Lung (tissue), 12 donors: ENCODE data around the gene PABPN1L. TPM values are rescaled to one million over a fixed set of nuclear protein-coding genes. Genes with fewer than 3 reads are reported as not detected.

Source experiments
- ATAC-seq: fragments of 200-7000 bp; cut with Tn5 transposase; one replicate; pipeline ENCODE4 v1.9.1; 2020; ENCODE audit warnings: moderate number of reproducible peaks; ENCODE audit not compliant: insufficient read depth, low FRiP score
- DNase-seq, 3 donors: peaks; one replicate each; pipeline ENCODE4 v3.0.0-alpha.2; 2013 to 2017
- H3K27ac ChIP-seq, 2 donors: one replicate each; pipeline ENCODE4 v1.5.1; 2013; ENCODE audit warnings: mild to moderate bottlenecking in 2 of 2, moderate library complexity in 2 of 2, control low read depth in 1 of 2, inconsistent platforms in 1 of 2, low read depth in 1 of 2, low read length in 1 of 2
- H3K27me3 ChIP-seq, 3 donors: one replicate each; pipeline ENCODE4 v1.5.1; 2013; ENCODE audit warnings: low read length in 2 of 3; ENCODE audit not compliant: control insufficient read depth in 3 of 3, insufficient read depth in 3 of 3
- H3K36me3 ChIP-seq, 4 donors: one replicate each; pipeline ENCODE4 v1.5.1; 2013; ENCODE audit warnings: low read length in 4 of 4, mild to moderate bottlenecking in 1 of 4, moderate library complexity in 1 of 4; ENCODE audit not compliant: control insufficient read depth in 4 of 4, insufficient read depth in 4 of 4
- H3K4me1 ChIP-seq, 5 donors: one replicate each; pipeline ENCODE4 v1.5.1; 2013; ENCODE audit warnings: low read length in 5 of 5, mild to moderate bottlenecking in 2 of 5, moderate library complexity in 1 of 5; ENCODE audit not compliant: control insufficient read depth in 5 of 5, insufficient read depth in 5 of 5
- H3K4me3 ChIP-seq: one replicate; pipeline ENCODE4 v1.5.1; 2013; ENCODE audit warnings: mild to moderate bottlenecking, control low read depth, moderate library complexity
- H3K9ac ChIP-seq, 2 donors: one replicate each; pipeline ENCODE4 v1.5.1; 2013; ENCODE audit warnings: low read length in 2 of 2, control low read depth in 1 of 2; ENCODE audit not compliant: insufficient read depth in 1 of 2
- H3K9me3 ChIP-seq, 4 donors: one replicate each; pipeline ENCODE4 v1.5.1; 2013; ENCODE audit warnings: low read length in 3 of 4, mild to moderate bottlenecking in 1 of 4, moderate library complexity in 1 of 4; ENCODE audit not compliant: control insufficient read depth in 4 of 4, insufficient read depth in 3 of 4
- WGBS, 2 donors: extraction: QIAGEN DNeasy Blood & Tissue Kit; methylation state at CpG; one replicate each; pipeline ENCODE4 v1.1.7; 2013; 5-methylcytosine and 5-hydroxymethylcytosine counted together
- polyA plus RNA-seq, 2 donors: library from polyadenylated mRNA; stranded (reverse); fragments of 200-250 nt; gene quantifications; one replicate each; pipeline ENCODE4 v1.2.1, GENCODE V29; 2013
- total RNA-seq, 2 donors: library from RNA; depleted of rRNA in 1 of 2; stranded (reverse); fragments of >200 nt in 1 of 2; gene quantifications; one replicate each; pipeline ENCODE4 v1.2.1, GENCODE V29; 2014 to 2021
- TF ChIP-seq, protein P1 (sequence below): IDR thresholded peaks from 2 replicates; pipeline ENCODE4 v1.5.1; 2012; ENCODE audit warnings: mild to moderate bottlenecking; ENCODE audit errors: control extremely low read depth, extremely low read depth
- donor health status: control.
- donor health status: control.
- donor health status: Bipolar disorder and iron deficiency.
- donor health status: healthy.
- donor health status: DM: yes; HTN: yes; CAD: no.

Gene PABPN1L
- total and polyA plus RNA-seq, 4 donors: 0.03 to 0.22 TPM; not detected in 2

DNA sequence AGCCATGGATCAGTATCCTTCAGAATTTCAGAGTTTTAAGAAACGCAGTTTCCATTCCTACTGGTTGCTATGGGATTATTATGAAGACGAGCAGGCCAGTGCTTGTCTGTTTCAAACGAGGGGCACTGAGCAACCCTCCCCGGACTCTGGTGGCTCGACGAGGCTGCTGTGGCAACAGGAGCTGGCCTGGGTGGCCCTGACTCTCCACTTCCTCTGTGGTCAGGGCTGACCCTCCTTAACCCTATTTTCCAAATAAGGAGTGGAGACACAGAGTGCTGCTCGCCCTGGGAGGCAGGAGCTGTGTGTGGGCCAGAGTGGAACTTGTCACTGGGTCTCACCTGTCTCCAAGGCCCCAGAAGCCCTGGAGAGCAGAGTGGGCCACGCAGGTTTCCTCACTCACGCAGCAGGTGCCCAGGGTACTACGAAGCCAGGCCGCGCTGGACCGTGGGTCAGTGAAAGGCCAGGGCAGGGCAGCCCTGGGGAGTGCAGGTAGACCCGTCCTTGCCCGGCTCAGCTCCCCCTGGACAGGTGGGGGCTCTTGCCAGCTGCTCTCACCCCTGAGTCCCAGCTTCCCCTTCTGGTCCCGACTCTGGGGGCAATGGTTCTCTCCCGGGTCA is 13.0 kb downstream of the PABPN1L start:
- no peak for ATAC-seq
- no peak for DNase-seq
- WGBS, 2 donors: 68 to 77% methylated on average over 17 of the region's 17 CpGs
- H3K9me3 ChIP-seq: no peaks in the 10 kb centered on the region
- no peak overlapping the region for H3K27ac ChIP-seq
- H3K4me1 ChIP-seq: peaks cover 0 to 16% (median 7%) of the 10 kb centered on the region in 5 donors
- TF ChIP-seq, protein P1, sequence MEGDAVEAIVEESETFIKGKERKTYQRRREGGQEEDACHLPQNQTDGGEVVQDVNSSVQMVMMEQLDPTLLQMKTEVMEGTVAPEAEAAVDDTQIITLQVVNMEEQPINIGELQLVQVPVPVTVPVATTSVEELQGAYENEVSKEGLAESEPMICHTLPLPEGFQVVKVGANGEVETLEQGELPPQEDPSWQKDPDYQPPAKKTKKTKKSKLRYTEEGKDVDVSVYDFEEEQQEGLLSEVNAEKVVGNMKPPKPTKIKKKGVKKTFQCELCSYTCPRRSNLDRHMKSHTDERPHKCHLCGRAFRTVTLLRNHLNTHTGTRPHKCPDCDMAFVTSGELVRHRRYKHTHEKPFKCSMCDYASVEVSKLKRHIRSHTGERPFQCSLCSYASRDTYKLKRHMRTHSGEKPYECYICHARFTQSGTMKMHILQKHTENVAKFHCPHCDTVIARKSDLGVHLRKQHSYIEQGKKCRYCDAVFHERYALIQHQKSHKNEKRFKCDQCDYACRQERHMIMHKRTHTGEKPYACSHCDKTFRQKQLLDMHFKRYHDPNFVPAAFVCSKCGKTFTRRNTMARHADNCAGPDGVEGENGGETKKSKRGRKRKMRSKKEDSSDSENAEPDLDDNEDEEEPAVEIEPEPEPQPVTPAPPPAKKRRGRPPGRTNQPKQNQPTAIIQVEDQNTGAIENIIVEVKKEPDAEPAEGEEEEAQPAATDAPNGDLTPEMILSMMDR: no peak
- H3K9ac ChIP-seq: no peak overlapping the region
- H3K36me3 ChIP-seq: peaks cover 0 to 19% (median under 1%) of the 10 kb centered on the region in 4 donors
- H3K27me3 ChIP-seq: no peaks in the 10 kb centered on the region
- no peak overlapping the region for H3K4me3 ChIP-seq

DNA sequence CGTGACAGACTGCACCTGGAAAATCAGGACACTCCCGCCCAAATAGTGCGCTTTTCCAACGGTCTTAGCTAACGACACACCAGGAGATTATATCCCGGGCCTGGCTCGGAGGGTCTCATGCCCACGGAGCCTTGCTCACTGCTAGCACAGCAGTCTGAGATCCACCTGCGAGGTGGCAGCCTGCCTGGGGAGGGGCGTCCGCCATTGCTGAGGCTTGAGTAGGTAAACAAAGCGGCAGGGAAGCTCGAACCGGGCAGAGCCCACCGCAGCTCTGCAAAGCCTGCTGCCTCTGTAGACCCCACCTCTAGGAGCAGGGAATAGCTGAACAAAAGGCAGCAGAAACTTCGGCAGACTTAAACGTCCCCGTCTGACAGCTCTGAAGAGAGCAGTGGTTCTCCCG is 14.8 kb downstream of the PABPN1L start:
- Histone ChIP-seq H3K27me3 (no peaks in the 10 kb centered on the region), H3K9ac (no peak overlapping the region), H3K4me3 (no peak overlapping the region), H3K9me3 (no peaks in the 10 kb centered on the region), H3K36me3 (peaks cover 0 to 24% (median 0%) of the 10 kb centered on the region in 4 donors), H3K4me1 (peaks cover 0 to 11% (median 0%) of the 10 kb centered on the region in 5 donors), H3K27ac (no peak overlapping the region)
- no peak for DNase-seq
- WGBS, 2 donors: 89 to 95% methylated on average over 19 of the region's 19 CpGs
- TF ChIP-seq, protein P1: no peak
- ATAC-seq: no peak

DNA sequence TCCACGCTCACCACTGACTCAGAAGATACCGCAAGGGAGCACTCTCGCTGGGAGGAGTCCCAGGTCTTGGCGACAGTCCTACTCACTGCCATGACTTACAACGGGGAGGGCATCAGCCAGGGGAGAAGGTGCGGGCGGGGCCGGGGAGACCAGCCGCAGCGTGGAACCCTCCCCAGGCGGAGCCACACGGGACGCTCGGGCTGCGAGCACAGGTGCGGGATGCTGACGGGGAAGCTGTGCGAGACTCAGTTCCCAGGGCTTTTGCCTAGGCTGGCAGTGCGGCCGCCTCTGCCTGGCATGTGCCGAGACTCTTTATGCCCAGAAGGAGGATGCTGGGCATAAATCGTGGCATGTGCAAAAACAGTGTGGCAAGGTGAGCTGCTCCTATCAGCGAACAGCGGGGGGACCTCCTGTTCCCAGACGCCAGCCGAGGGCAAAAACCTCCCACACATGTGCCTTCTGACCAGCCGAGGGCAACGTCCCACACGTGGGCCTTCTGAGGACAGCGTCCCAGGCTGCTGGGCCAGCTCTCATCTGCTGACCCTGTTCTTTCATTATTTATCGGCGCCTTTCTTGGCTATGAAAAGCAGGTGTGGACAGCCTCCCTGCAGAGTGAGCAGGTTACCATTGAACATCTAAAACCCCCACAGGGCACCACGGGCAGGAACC is 15.8 kb downstream of the PABPN1L start:
- H3K9ac ChIP-seq: no peak overlapping the region
- WGBS, 2 donors: 94 to 96% methylated on average over 32 to 33 of the region's 33 CpGs
- peaks cover 0 to 4% (median 0%) of the 10 kb centered on the region in 5 donors for H3K4me1 ChIP-seq
- no peaks in the 10 kb centered on the region for H3K27me3 ChIP-seq
- no peak for ATAC-seq
- TF ChIP-seq, protein P1: no peak
- no peak overlapping the region for H3K27ac ChIP-seq
- H3K9me3 ChIP-seq: no peaks in the 10 kb centered on the region
- DNase-seq: no peak
- H3K36me3 ChIP-seq: peaks cover 0 to 24% (median 0%) of the 10 kb centered on the region in 4 donors
- H3K4me3 ChIP-seq: no peak overlapping the region
